COLO668 (cell line): ENCODE data around the gene RNF11.

Experiments
- DNase-seq: peaks from one replicate; lab custom pipeline; 2025; ENCODE audit not compliant: unreplicated experiment; lab: John Stamatoyannopoulos, UW

RNF11 gene

GRCh38 chr1:51294566-51295184, 58.6 kb downstream of the RNF11 start:
- no peak for DNase-seq

- no peak for DNase-seq
Observed at GRCh38 chr1:51295926-51296325, 59.9 kb downstream of the RNF11 start.

DNA sequence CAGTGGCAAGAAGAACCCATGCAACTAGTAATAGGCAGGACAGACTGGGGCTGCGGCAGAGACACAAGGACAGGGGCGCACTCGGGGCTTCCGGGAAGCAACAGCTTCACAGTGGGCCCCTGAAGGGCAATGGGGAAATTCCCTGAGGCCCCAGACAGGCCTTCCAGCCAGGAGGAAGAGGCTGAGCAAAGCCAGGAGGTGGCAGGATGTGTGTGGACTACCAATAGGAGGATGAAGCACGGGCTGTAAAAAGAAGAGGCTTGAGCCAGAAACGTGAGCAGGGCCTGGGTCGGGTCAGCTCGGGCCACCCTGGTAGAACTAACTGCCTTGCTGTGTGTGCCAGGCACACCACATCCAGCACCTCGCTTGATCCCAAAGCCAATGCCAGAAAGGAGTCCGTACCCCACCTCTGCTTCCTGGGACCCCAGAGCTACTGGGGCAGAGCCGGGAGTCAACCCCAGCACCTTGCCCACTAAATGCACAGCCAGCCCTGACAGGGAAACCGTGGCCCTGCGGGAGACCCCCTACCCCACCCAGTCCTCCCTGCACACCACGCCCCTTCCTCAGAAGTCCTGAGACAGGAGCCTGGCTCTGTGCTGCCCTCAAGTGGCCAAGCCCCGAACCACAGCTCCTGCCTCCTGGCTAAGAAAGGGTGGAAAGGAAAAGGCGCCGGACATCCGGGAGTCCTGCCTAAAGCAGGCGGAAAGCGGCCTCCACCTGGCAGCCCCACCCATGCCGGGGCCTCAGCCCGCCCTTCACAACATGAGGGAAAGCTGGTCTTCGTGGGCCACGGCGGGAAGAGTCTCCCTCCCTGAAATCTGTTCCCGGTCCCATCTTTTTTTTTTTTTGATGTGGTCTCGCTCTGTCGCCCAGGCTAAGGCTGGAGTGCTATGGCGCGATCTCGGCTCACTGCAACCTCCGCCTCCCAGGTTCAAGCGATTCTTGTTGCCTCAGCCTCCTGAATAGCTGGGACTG, 60.6 kb downstream of the RNF11 start:
- peak; percentile 94 for DNase-seq

GRCh38 chr1:51297401-51298321, 61.6 kb downstream of the RNF11 start:
- DNase-seq = peak; percentile 51

- DNase-seq = no peak
Observed at GRCh38 chr1:51298322-51298705, 62.2 kb downstream of the RNF11 start.

GRCh38 chr1:51299185-51299885, 63.3 kb downstream of the RNF11 start:
- no peak for DNase-seq

- DNase-seq = no peak
Observed at GRCh38 chr1:51299981-51300670, 64.1 kb downstream of the RNF11 start.

DNA sequence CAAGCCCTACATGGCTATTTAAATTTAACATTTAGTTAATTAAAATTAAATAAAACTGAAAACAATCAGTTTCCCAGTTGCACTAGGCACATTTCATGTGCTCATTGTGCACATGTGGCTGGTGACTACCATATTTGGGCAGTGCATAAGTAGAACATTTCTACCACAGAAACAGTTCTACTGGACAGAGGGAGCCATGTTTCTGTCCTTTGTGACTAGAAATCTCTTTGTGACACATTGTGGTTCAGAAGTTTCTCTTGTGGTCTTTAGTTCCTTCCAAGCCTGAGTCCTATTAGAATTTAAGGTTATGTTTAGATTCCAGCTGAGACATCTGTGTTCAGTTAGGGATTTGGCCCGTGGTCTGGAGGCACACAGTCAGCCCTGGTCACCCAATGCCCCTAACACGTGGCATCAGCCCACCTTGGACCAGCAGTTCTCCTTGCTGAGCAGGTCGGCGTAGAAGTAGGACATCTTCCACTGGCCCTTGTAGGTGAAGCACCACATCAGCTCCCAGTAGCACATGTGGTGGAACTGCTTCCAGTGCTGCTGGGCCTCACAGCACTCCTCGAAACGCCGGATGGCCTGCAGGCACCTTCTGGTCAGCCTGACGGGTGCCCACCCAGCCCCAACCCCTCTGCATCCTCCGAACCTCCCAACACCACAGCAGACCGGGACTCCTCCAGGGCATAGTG, 65.2 kb downstream of the RNF11 start:
- DNase-seq = no peak

- no peak for DNase-seq
Observed at GRCh38 chr1:51301844-51302162, 65.7 kb downstream of the RNF11 start.

DNA sequence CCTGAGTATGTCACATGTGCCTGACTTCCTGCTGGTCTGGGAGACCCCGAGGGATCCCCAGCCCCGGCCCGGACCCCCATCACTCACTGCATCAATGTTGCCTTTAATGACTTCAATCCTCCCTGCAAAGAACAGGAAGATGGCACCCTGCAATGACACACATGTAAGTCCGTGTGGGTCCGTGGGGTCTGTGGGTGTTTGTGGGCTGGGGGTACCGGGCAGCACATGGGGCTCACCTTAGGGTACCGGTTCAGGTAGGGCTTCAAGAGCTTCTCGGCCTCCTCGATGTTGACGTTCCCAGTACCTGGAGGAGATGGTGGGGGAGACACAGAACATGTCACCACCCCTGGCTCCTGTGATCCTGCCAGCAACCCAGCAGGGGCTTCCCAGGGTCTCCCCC, 66.2 kb downstream of the RNF11 start:
- DNase-seq = no peak

DNA sequence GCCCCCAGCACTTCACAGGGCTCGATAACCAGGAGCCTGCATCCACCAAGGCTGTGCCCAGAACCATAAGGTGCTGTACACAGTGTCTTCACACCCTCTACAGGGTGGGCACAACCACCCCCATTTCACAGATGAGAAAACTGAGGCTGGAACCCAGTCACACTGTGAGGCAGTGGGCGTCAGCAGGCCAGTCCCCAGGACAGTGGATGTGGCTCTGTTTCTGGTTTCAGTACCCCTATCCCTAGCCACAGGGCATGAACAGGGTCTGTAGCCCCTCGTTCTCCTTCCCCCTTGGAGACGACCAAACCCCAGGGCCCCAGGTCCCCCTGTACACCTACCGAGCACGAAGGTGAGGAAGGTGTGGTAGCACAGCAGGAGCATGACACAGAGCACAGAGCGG, 66.7 kb downstream of the RNF11 start:
- DNase-seq = no peak

DNA sequence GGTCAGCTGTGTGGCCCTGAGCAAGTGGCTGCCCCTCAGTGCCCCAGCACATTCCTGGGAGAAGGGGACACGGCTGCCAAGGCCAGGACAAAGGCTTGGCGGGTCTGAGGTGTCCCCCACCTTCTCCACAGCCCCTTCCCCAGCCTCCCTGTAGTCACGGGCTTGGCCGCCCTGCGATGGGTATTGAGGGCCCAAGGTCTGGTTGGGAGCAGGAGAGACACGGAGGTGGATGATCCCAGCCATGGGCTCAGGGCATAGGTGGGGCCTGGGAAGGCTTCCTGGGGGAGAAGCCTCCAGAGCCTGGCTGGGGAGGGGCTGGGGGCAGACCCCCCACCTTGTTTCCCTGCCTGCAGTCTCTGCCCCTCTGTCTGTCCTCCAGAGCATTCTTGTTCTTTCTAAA, 67.2 kb downstream of the RNF11 start:
- no peak for DNase-seq

- DNase-seq = no peak
Observed at GRCh38 chr1:51303751-51304251, 67.7 kb downstream of the RNF11 start.

DNA sequence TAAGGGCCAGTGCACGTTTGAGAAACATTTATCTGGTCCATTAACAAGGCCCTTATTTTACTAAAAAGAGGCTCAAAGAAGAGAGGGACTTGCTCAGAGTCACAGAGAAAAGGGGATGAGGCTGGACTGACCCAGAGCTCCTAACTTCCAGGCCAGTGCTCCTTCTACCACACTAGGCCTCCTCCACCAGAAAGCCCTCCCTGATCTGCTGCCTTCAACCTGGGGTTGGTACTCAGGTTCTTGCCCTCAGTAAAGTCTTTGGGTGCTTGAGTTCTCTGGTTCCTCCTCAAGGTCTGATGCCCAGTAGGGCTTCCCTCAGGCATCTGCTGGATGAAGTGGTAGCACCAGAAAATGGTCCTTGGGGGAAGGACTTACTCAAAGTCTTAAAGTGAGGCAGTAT, 68.3 kb downstream of the RNF11 start:
- no peak for DNase-seq

- DNase-seq = peak; percentile 63
Observed at GRCh38 chr1:51305371-51305823, 69.3 kb downstream of the RNF11 start.

DNA sequence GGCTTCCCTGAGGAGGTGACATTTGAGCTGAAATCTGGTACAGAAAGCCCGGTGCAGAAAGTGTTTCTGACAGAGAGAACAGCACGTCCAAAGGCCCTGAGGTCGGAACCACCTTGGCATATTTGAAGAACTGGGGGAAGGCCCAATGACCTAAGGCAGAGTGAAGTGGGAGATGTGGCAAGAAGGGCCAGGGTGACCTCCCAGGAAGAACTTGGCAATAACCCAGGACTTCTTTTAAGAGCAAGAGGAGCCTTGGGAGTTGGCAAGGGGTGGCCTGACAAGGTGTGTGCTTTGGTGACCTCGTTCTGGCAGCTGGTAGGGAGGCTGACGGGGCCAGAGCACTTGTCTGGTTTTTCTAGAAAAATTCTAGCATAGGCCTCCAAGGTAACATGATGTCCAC, 70.9 kb downstream of the RNF11 start:
- DNase-seq = no peak

DNA sequence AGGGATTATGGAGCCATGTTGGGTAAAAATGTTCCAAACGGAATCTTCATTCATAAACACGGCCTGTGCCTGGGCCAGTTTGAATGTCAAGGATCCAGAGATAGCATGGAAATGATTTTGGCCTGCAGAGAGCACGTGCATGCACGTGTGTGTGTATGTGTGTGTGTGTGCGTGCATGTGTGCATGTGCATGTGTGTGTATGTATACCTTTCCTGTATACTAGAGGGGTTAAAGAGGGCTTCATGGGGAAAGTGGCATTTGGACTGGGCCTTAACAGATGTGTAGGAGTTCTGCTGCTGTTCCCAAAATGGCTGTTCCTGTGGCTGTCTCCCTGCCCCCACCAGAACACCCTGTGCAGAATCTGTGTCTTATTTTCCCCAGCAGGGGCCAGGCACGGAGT, 72.6 kb downstream of the RNF11 start:
- DNase-seq = no peak

- no peak for DNase-seq
Observed at GRCh38 chr1:51309291-51309690, 73.2 kb downstream of the RNF11 start.

DNA sequence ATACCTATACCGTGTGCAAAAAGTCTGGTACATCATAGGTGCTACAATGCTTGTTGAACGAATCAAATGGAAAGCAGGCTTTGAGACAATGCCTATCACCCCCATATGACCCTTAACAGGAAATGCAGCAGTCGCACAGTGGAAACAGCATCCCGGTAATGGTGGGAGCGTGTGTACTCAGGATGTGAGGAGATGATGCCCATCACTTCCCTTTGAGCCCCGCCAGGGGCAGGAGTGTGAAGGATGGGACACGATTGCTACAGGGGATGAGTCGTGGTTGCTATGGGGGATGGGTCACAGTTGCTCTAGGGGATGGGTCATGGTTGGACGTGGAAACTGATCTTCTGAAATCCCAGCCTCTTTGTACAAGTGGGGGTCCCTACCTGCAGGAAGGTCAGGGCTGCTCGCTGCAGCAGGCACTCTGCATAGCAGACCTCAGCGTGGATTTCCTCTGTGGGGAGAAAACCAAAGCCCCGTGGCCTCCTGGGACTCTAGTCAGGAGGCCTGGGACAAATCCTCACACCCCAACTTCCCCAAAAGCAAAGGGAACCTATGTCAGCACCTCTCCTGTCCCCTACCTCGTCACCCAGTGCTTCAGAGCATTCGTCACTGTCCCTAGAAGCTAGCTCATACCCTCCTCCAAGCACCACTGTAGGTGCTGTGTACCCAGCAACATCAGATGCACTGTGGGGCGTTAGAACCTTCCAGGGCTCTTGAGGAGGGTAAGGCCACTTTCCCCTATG, 75.0 kb downstream of the RNF11 start:
- DNase-seq = no peak
